Bronchial epithelial cell (primary cell): ENCODE measurements around the gene ETV5. TPM values are rescaled to one million over a fixed set of nuclear protein-coding genes. Genes with fewer than 3 reads are reported as not detected.

Experiments
- DNase-seq: peaks from one replicate; pipeline ENCODE4 v3.0.0-alpha.2; 2010; ENCODE audit warnings: low read depth
- FAIRE-seq: peaks from 2 replicates; lab custom pipeline; 2011; peaks lifted over from hg19 to GRCh38; lab: Jason Lieb, UNC
- H3K27me3 ChIP-seq: 2 replicates; pipeline ENCODE4 v1.5.1; 2011; ENCODE audit warnings: low read length; ENCODE audit not compliant: control insufficient read depth, insufficient read depth
- H3K36me3 ChIP-seq: 2 replicates; pipeline ENCODE4 v1.5.1; 2011; ENCODE audit warnings: low read length; ENCODE audit not compliant: control insufficient read depth, insufficient read depth
- H3K4me3 ChIP-seq: 2 replicates; pipeline ENCODE4 v1.5.1; 2011; ENCODE audit warnings: mild to moderate bottlenecking, low read depth, low read length, control low read depth
- total RNA-seq: library from RNA; depleted of rRNA; stranded (reverse); fragments of >200 nt; gene quantifications from 2 replicates; pipeline ENCODE4 v1.2.1, GENCODE V29; 2014
- TF ChIP-seq, protein P1 (sequence below): IDR thresholded peaks from 2 replicates; pipeline ENCODE4 v1.5.1; 2011; ENCODE audit warnings: mild to moderate bottlenecking, moderate library complexity, low read length, control low read depth, inconsistent platforms; ENCODE audit not compliant: insufficient read depth, severe bottlenecking

The ETV5 gene
- total RNA-seq, 1 donor from 2014 or later, result 12.9 TPM

DNA sequence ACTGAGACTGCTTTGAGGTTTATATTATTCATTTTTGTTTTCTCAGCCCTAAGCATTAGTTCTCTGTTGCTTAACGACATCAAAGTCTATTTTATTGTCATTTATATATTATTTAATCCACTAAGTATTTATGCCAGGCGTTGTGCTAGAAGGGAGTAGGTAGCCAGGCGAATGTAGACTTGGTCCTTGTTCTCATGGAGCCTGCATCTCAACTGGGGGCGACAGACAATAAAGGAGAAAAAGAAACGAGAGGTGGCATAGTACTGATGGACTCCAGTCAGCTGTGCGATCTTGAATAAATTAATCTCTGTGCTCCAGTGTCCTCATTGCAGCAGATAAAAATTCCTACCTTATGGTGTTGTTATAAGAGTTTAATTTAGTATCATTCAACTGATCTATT lies 49.7 kb downstream of the ETV5 start:
- Histone ChIP-seq H3K4me3 (no peak overlapping the region), H3K27me3 (no peaks in the 10 kb centered on the region), H3K36me3 (no peaks in the 10 kb centered on the region)
- no peak for FAIRE-seq
- TF ChIP-seq, protein P1, sequence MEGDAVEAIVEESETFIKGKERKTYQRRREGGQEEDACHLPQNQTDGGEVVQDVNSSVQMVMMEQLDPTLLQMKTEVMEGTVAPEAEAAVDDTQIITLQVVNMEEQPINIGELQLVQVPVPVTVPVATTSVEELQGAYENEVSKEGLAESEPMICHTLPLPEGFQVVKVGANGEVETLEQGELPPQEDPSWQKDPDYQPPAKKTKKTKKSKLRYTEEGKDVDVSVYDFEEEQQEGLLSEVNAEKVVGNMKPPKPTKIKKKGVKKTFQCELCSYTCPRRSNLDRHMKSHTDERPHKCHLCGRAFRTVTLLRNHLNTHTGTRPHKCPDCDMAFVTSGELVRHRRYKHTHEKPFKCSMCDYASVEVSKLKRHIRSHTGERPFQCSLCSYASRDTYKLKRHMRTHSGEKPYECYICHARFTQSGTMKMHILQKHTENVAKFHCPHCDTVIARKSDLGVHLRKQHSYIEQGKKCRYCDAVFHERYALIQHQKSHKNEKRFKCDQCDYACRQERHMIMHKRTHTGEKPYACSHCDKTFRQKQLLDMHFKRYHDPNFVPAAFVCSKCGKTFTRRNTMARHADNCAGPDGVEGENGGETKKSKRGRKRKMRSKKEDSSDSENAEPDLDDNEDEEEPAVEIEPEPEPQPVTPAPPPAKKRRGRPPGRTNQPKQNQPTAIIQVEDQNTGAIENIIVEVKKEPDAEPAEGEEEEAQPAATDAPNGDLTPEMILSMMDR, result no peak
- DNase-seq, result no peak

DNA sequence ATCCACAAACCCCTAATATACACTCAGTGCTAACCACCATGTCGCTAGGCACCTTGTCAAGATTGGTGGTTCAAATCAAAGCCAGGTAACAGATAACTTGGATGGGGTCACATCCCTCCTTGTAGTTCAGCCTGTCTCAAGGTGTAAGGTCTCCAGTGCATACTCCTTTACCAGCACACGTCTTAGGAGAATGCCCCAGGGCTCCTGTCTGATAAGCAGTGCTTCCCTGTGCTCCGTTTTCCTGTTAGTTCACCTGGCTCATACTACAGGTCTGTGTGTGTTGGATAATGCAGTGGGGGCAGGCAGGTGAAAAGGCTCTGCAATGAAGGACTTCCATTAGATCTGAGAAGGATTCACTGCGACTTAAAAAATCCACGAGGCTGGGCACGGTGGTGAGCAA lies 50.7 kb downstream of the ETV5 start:
- DNase-seq (no peak), FAIRE-seq (no peak)
- no peaks in the 10 kb centered on the region for H3K36me3 ChIP-seq
- H3K27me3 ChIP-seq, result no peaks in the 10 kb centered on the region
- H3K4me3 ChIP-seq, result no peak overlapping the region
- TF ChIP-seq, protein P1, result no peak

DNA sequence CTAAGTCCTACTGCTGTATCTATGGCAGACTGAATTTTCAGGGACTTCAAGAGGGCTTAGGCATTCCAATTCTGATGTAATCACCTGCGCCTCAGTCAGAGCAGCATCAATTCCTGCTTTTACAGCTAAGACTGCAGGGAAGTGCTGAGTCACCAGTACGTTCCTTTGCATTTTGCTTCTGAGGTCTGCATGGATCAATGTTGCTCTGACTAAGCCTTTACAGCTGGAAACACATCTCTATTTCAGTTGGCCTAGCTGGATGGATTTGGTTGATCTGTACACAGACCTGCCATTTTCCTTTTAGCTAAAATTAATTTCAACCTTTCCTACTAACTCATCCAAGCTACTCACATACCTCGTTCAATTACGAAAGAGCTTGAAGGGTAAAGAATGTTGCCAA lies 51.3 kb downstream of the ETV5 start:
- DNase-seq, result peak; percentile 81
- TF ChIP-seq, protein P1, result no peak
- H3K4me3 ChIP-seq, result no peak overlapping the region
- no peaks in the 10 kb centered on the region for H3K27me3 ChIP-seq
- FAIRE-seq, result peak; percentile 13
- H3K36me3 ChIP-seq, result no peaks in the 10 kb centered on the region

DNA sequence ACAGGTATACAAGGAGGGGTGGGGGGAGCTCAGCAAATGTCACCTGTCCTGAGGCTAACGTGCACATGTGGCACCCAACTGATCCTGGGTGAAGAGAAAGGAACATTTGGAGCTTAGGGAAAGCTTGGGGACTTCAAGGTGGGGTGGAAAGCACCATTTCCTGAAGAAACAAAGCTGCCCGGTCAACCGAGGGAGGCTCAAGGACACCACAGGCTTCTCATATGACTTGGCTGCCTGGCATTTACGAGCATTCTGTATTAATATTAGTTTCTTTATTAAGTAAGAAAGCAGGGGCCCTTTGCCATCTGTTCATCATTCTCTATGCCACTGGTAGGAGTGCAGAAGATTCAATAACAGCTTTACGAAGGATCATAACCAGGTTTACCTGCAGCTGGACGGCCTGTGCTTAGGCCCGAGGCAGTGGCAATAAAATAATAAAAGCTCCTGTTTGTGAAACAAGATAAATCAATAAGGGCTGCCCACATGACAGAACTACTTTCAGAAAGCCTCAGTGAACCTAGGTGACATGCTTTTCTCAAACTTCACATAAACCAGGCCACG lies 54.0 kb downstream of the ETV5 start:
- DNase-seq, result no peak
- Histone ChIP-seq H3K27me3 (no peaks in the 10 kb centered on the region), H3K36me3 (no peaks in the 10 kb centered on the region), H3K4me3 (no peak overlapping the region)
- TF ChIP-seq, protein P1, result no peak
- no peak for FAIRE-seq

DNA sequence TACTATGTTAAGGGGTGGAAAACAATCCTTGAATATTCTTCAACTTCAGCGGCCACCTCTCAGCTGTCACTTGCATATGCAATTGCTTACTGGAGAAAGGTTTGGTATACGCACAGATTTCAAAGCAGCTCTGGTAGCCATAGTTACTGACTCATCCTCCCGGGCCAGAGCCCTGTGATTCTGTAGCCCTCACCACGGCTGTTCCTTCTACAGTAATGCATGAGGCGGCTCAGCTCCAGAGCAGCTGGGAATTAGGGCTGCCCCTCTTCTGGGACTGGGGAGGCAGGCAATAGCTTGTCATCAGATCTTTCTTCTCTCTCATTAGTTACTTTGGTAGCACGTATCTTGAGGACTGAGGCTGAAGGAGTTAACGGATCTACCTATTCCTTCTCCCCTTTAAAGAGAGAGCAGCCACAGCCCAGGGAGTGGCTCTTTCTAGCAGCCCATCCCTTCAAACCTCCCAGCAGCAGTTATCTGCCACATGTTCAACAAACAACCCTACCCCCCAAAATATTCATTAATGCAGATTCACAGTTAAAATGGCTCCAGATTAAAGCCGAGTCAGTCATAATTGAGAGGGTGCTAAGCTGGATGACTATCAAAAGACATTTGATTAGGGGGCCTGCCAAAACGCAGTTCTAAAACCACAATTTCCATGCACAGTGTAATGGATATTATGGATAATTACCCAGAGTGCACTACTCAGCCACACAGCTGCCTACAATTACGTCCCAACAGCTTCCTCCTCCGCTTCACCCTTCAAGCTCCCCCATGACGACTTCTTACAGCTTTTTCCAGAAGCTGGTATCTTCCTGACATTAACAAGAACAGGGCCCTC lies 54.7 kb downstream of the ETV5 start:
- no peaks in the 10 kb centered on the region for H3K36me3 ChIP-seq
- TF ChIP-seq, protein P1, result no peak
- H3K4me3 ChIP-seq, result no peak overlapping the region
- no peaks in the 10 kb centered on the region for H3K27me3 ChIP-seq
- FAIRE-seq (no peak), DNase-seq (no peak)
